ENCODE measurements around the gene B4GALT7.

B4GALT7 gene

DNA sequence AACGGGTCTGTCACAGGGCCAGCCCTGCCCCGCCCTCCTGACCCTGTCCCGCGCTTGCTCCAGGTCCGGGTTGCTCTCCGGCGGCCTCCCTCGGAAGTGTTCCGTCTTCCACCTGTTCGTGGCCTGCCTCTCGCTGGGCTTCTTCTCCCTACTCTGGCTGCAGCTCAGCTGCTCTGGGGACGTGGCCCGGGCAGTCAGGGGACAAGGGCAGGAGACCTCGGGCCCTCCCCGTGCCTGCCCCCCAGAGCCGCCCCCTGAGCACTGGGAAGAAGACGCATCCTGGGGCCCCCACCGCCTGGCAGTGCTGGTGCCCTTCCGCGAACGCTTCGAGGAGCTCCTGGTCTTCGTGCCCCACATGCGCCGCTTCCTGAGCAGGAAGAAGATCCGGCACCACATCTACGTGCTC lies 4.2 kb downstream of the B4GALT7 start:
- no peak overlapping the region for H3K27ac ChIP-seq (ENCODE audit: low read length)
- H3K36me3 ChIP-seq (ENCODE audit: insufficient read depth, low read length): peaks cover 17% of the 10 kb centered on the region
- H3K4me1 ChIP-seq (ENCODE audit: insufficient read depth, low read length): peaks cover 26% of the 10 kb centered on the region
- H3K9me3 ChIP-seq (ENCODE audit: insufficient read depth, low read length, severe bottlenecking): no peaks in the 10 kb centered on the region
- H3K9ac ChIP-seq (ENCODE audit: low read depth, low read length): no peak overlapping the region
- no peak overlapping the region for H3K4me3 ChIP-seq (ENCODE audit: low read depth in 1 of 2, low read length in 2 of 2)
- ATAC-seq (ENCODE audit: insufficient read depth, low read depth) (no peak), DNase-seq (no peak)
- H3K4me2 ChIP-seq (ENCODE audit: insufficient read depth, low read length): no peak overlapping the region
- TF ChIP-seq EZH2 (IDR thresholded peaks at IDR 0.05; ENCODE audit: borderline replicate concordance, low read depth, low read length, severe bottlenecking): no peak
- TF ChIP-seq, protein P1, sequence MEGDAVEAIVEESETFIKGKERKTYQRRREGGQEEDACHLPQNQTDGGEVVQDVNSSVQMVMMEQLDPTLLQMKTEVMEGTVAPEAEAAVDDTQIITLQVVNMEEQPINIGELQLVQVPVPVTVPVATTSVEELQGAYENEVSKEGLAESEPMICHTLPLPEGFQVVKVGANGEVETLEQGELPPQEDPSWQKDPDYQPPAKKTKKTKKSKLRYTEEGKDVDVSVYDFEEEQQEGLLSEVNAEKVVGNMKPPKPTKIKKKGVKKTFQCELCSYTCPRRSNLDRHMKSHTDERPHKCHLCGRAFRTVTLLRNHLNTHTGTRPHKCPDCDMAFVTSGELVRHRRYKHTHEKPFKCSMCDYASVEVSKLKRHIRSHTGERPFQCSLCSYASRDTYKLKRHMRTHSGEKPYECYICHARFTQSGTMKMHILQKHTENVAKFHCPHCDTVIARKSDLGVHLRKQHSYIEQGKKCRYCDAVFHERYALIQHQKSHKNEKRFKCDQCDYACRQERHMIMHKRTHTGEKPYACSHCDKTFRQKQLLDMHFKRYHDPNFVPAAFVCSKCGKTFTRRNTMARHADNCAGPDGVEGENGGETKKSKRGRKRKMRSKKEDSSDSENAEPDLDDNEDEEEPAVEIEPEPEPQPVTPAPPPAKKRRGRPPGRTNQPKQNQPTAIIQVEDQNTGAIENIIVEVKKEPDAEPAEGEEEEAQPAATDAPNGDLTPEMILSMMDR (IDR thresholded peaks at IDR 0.05; ENCODE audit: borderline replicate concordance, extremely low read depth, low read length, poor library complexity, severe bottlenecking): no peak
- H2AFZ ChIP-seq (ENCODE audit: low read depth, low read length): no peak overlapping the region
- H3K79me2 ChIP-seq (ENCODE audit: insufficient read depth, low read length): peaks cover 13% of the 10 kb centered on the region
- peaks cover 15% of the 10 kb centered on the region; the same call in 1 of the 2 replicates for H4K20me1 ChIP-seq (ENCODE audit: insufficient read depth, low read length)
- no peaks in the 10 kb centered on the region for H3K27me3 ChIP-seq (ENCODE audit: insufficient read depth, low read length, poor library complexity)

DNA sequence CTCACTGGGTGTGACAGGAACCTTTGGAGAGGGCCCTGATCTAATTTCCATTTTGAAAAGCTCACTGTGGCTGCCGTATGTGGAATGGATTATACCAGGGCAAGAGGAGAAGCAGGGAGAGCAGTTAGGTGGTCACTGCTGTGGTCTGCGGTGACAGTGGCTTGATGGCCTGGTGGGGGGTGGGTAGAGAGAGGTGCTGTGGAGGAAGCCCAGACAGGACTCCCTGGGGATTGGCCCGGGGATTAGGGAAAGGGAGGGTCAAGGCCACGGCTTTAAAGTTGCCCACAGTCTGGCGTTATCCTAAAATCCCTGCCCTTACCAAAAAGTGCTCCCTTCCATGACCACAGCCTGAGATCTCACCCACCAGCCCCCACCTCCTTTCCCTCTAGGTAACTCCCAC lies 4.7 kb downstream of the B4GALT7 start:
- H3K4me2 ChIP-seq (ENCODE audit: insufficient read depth, low read length): no peak overlapping the region
- H3K79me2 ChIP-seq (ENCODE audit: insufficient read depth, low read length): peaks cover 13% of the 10 kb centered on the region

DNA sequence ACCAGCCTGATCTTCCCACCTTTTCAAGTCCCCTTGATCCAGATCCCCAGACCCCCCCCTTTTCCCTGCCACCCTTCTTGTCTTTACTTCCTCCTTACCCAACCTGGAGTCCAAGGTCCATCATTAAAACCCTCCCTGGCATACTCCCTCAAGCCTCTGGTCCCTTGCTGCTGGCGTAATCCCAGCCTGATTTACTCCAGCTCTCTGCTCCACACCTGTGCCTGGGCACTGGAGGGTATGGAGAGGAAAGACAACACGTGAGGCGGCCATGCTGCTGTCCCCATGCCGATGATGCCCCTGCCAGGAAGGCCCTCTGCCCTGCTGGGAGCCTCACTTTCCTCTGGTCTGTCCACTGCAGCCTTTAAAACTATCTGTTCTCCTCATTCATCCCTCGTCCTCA lies 5.1 kb downstream of the B4GALT7 start:
- H3K4me1 ChIP-seq (ENCODE audit: insufficient read depth, low read length): peaks cover 20% of the 10 kb centered on the region
- no peak overlapping the region for H2AFZ ChIP-seq (ENCODE audit: low read depth, low read length)
- ATAC-seq (ENCODE audit: insufficient read depth, low read depth) (no peak), DNase-seq (no peak)
- no peak overlapping the region for H3K9ac ChIP-seq (ENCODE audit: low read depth, low read length)
- H3K79me2 ChIP-seq (ENCODE audit: insufficient read depth, low read length): peaks cover 12% of the 10 kb centered on the region
- H3K4me3 ChIP-seq (ENCODE audit: low read depth in 1 of 2, low read length in 2 of 2): no peak overlapping the region
- peaks cover 26% of the 10 kb centered on the region for H3K36me3 ChIP-seq (ENCODE audit: insufficient read depth, low read length)
- H3K27me3 ChIP-seq (ENCODE audit: insufficient read depth, low read length, poor library complexity): no peaks in the 10 kb centered on the region
- peaks cover 15% of the 10 kb centered on the region; the same call in 1 of the 2 replicates for H4K20me1 ChIP-seq (ENCODE audit: insufficient read depth, low read length)
- H3K4me2 ChIP-seq (ENCODE audit: insufficient read depth, low read length): no peak overlapping the region
- no peaks in the 10 kb centered on the region for H3K9me3 ChIP-seq (ENCODE audit: insufficient read depth, low read length, severe bottlenecking)
- no peak overlapping the region for H3K27ac ChIP-seq (ENCODE audit: low read length)
- TF ChIP-seq EZH2 (IDR thresholded peaks at IDR 0.05; ENCODE audit: borderline replicate concordance, low read depth, low read length, severe bottlenecking): no peak
- TF ChIP-seq, protein P1 (IDR thresholded peaks at IDR 0.05; ENCODE audit: borderline replicate concordance, extremely low read depth, low read length, poor library complexity, severe bottlenecking): no peak

More for the DNA sequence above, 4.7 kb downstream of the B4GALT7 start:
- no peak for DNase-seq
- TF ChIP-seq, protein P1 (IDR thresholded peaks at IDR 0.05; ENCODE audit: borderline replicate concordance, extremely low read depth, low read length, poor library complexity, severe bottlenecking): no peak
- no peak for TF ChIP-seq EZH2 (IDR thresholded peaks at IDR 0.05; ENCODE audit: borderline replicate concordance, low read depth, low read length, severe bottlenecking)
- H3K4me1 ChIP-seq (ENCODE audit: insufficient read depth, low read length): peaks cover 21% of the 10 kb centered on the region
- ATAC-seq (ENCODE audit: insufficient read depth, low read depth): no peak
- no peak overlapping the region for H2AFZ ChIP-seq (ENCODE audit: low read depth, low read length)
- no peak overlapping the region for H3K4me3 ChIP-seq (ENCODE audit: low read depth in 1 of 2, low read length in 2 of 2)
- no peaks in the 10 kb centered on the region for H3K27me3 ChIP-seq (ENCODE audit: insufficient read depth, low read length, poor library complexity)
- H3K9me3 ChIP-seq (ENCODE audit: insufficient read depth, low read length, severe bottlenecking): no peaks in the 10 kb centered on the region
- H3K27ac ChIP-seq (ENCODE audit: low read length): no peak overlapping the region
- no peak overlapping the region for H3K9ac ChIP-seq (ENCODE audit: low read depth, low read length)
- H4K20me1 ChIP-seq (ENCODE audit: insufficient read depth, low read length): peaks cover 15% of the 10 kb centered on the region; the same call in 1 of the 2 replicates
- H3K36me3 ChIP-seq (ENCODE audit: insufficient read depth, low read length): peaks cover 22% of the 10 kb centered on the region

DNA sequence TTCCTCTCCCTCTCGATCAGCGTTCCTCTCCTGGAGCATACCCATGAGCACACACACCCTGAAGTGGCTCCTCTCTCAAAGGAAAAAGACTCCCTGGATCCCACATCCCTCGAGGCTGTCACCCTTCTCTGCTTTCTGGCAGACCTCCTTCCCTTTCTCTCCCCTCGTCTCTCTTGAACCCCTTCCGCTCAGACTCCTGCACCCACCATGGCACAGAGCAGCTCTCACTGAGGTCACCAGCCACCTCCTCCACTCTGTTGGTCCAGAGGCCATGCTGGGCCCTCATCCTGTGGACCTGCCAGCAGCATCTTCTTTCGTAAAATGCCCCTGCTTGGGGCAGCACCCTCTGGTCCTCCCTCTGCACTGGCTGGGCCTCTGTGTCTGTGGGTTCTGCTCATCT lies 5.7 kb downstream of the B4GALT7 start:
- no peak overlapping the region for H3K9ac ChIP-seq (ENCODE audit: low read depth, low read length)
- H3K27me3 ChIP-seq (ENCODE audit: insufficient read depth, low read length, poor library complexity): no peaks in the 10 kb centered on the region

More for the DNA sequence above, 5.7 kb downstream of the B4GALT7 start:
- no peak overlapping the region for H3K27ac ChIP-seq (ENCODE audit: low read length)
- peaks cover 18% of the 10 kb centered on the region for H3K4me1 ChIP-seq (ENCODE audit: insufficient read depth, low read length)
- TF ChIP-seq EZH2 (IDR thresholded peaks at IDR 0.05; ENCODE audit: borderline replicate concordance, low read depth, low read length, severe bottlenecking): no peak
- TF ChIP-seq, protein P1 (IDR thresholded peaks at IDR 0.05; ENCODE audit: borderline replicate concordance, extremely low read depth, low read length, poor library complexity, severe bottlenecking): no peak
- no peak overlapping the region for H3K4me3 ChIP-seq (ENCODE audit: low read depth in 1 of 2, low read length in 2 of 2)
- H3K79me2 ChIP-seq (ENCODE audit: insufficient read depth, low read length): peaks cover 6% of the 10 kb centered on the region
- peaks cover 15% of the 10 kb centered on the region; the same call in 1 of the 2 replicates for H4K20me1 ChIP-seq (ENCODE audit: insufficient read depth, low read length)
- ATAC-seq (ENCODE audit: insufficient read depth, low read depth) (no peak), DNase-seq (no peak)
- H3K36me3 ChIP-seq (ENCODE audit: insufficient read depth, low read length): peaks cover 30% of the 10 kb centered on the region
- H3K9me3 ChIP-seq (ENCODE audit: insufficient read depth, low read length, severe bottlenecking): no peaks in the 10 kb centered on the region
- no peak overlapping the region for H2AFZ ChIP-seq (ENCODE audit: low read depth, low read length)
- H3K4me2 ChIP-seq (ENCODE audit: insufficient read depth, low read length): no peak overlapping the region
